Measurements from ENCODE around the gene TCP1.
A peak's percentile ranks its signal among the peaks of the same experiment; 100 is the strongest.
"Not testable (repeated sequence)": the region's sequence is repeated elsewhere in the genome, so short reads cannot be mapped to it uniquely, and the experiment has no call there.

Gene TCP1

GRCh38 chr6:159789377-159790148 lies at the start of gene TCP1:
Gene TCP1 (minus strand): TSS chr6:159789602. CDS start chr6:159789468, 134 bp downstream.
- DNase-seq (ENCODE audit: low spot score) = peak; percentile 99

- DNase-seq (ENCODE audit: low spot score) = no peak
These were observed 48.8 kb upstream of the TCP1 start for GRCh38 chr6:159838020-159838744.

- DNase-seq (ENCODE audit: low spot score) = no peak
These were observed 48.1 kb upstream of the TCP1 start for GRCh38 chr6:159837511-159837910.

- no peak for DNase-seq (ENCODE audit: low spot score)
These were observed 47.5 kb upstream of the TCP1 start for GRCh38 chr6:159836718-159837490.

- no peak for DNase-seq (ENCODE audit: low spot score)
These were observed 44.7 kb upstream of the TCP1 start for GRCh38 chr6:159833997-159834603.

GRCh38 chr6:159833556-159833955 lies 44.2 kb upstream of the TCP1 start:
- DNase-seq (ENCODE audit: low spot score) = no peak

- DNase-seq (ENCODE audit: low spot score) = no peak
These were observed 43.5 kb upstream of the TCP1 start for GRCh38 chr6:159832946-159833345.

GRCh38 chr6:159831373-159831679 lies 41.9 kb upstream of the TCP1 start:
- DNase-seq (ENCODE audit: low spot score) = no peak

GRCh38 chr6:159830501-159831372 lies 41.3 kb upstream of the TCP1 start:
- no peak for DNase-seq (ENCODE audit: low spot score)

GRCh38 chr6:159829526-159829925 lies 40.1 kb upstream of the TCP1 start:
- no peak for DNase-seq (ENCODE audit: low spot score)

- DNase-seq (ENCODE audit: low spot score) = no peak
These were observed 38.7 kb upstream of the TCP1 start for GRCh38 chr6:159828074-159828473.

GRCh38 chr6:159826968-159827647 lies 37.7 kb upstream of the TCP1 start:
- no peak for DNase-seq (ENCODE audit: low spot score)

GRCh38 chr6:159826004-159826403 lies 36.6 kb upstream of the TCP1 start:
- DNase-seq (ENCODE audit: low spot score) = no peak

- DNase-seq (ENCODE audit: low spot score) = not testable (repeated sequence)
These were observed 35.3 kb upstream of the TCP1 start for GRCh38 chr6:159824690-159825089.

GRCh38 chr6:159823953-159824352 lies 34.6 kb upstream of the TCP1 start:
- DNase-seq (ENCODE audit: low spot score) = no peak

- DNase-seq (ENCODE audit: low spot score) = no peak
These were observed 32.3 kb upstream of the TCP1 start for GRCh38 chr6:159821726-159822125.

- DNase-seq (ENCODE audit: low spot score) = no peak
These were observed 31.7 kb upstream of the TCP1 start for GRCh38 chr6:159821122-159821521.

GRCh38 chr6:159819932-159820640 lies 30.7 kb upstream of the TCP1 start:
- no peak for DNase-seq (ENCODE audit: low spot score)

GRCh38 chr6:159819098-159819497 lies 29.7 kb upstream of the TCP1 start:
- no peak for DNase-seq (ENCODE audit: low spot score)
